Hematopoietic multipotent progenitor cell (in vitro differentiated cells): Measurements from ENCODE around the gene MED12L. TPM values are rescaled to one million over a fixed set of nuclear protein-coding genes. Genes with fewer than 3 reads are reported as not detected.
"Not testable (repeated sequence)": the region's sequence is repeated elsewhere in the genome, so short reads cannot be mapped to it uniquely, and the experiment has no call there.

Experiments used
- DNase-seq, 3 donors: peaks; one replicate each; pipeline ENCODE4 v3.0.0-alpha.2; 2011 to 2015; ENCODE audit warnings: low read depth in 2 of 3, low spot score in 2 of 3
- total RNA-seq: library from RNA; depleted of rRNA; stranded (reverse); fragments of >200 nt; gene quantifications from one replicate; pipeline ENCODE4 v1.2.3, GENCODE V29; 2012

MED12L gene
- total RNA-seq, 1 donor = 47.9 TPM

- no peak for DNase-seq
These were observed 271.5 kb downstream of the MED12L start for GRCh38 chr3:151356794-151357462.

GRCh38 chr3:151357463-151357850 lies 272.0 kb downstream of the MED12L start:
- DNase-seq = no peak

- DNase-seq = no peak
These were observed 277.3 kb downstream of the MED12L start for GRCh38 chr3:151362751-151363174.

DNA sequence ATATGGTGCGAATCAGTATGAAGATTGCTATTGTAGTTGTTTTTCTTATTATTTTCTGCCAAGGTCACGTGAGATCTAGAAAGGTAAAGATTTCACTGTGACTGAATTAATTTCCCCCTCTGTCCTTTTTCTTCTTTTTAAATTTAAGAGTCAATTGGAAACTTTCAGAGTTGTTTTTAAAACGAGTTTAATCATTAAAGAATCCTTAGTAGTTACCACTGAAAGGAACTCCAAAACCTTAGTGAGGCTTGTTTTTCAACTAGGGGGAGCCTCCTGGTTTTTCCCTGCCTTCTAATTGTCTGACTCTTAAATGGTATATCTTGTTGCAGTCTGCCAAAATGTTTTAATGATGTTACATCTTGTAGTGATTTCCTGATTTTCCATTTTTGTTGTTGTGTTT lies 281.5 kb downstream of the MED12L start:
- no peak for DNase-seq

DNA sequence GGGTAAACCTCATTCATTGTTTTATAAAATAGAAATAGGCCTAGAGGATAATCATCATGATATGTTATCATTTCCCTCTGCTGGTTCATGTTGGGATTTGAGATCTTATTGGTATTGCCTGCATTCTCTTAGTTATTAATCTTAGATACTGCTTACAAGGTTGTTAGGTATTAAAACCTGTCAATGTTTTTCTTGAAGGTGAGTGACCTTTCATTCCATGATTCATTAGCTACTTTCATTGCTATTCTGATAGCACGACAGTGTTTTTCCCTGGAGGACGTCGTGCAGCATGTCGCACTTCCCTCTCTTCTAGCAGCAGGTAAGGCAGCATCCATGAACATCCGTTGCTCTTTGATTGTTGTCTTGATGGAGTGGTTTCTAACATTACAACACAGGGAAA lies 282.0 kb downstream of the MED12L start:
- DNase-seq = no peak

DNA sequence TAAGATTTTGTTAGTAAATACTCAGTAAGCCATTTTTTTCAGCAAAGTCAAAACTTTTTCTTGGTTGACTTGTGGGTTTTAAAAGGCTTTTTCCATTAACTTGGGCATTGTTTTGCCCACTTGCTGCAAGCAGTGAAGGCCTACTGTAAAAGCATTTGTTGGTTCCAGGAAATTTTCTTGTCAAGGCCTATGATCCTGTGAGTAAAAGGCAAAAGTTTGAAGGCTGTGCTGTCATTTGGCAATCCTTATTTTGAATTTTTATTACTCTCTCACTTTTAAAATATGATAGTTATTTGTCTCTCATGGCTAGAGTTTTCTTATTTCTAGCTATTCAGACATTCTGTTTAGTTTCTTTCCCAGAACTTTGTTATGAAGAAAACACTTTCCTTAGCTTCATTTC lies 286.1 kb downstream of the MED12L start:
- no peak for DNase-seq

- DNase-seq = no peak
These were observed 286.8 kb downstream of the MED12L start for GRCh38 chr3:151372063-151372820.

GRCh38 chr3:151377768-151378385 lies 292.4 kb downstream of the MED12L start:
- DNase-seq = no peak

DNA sequence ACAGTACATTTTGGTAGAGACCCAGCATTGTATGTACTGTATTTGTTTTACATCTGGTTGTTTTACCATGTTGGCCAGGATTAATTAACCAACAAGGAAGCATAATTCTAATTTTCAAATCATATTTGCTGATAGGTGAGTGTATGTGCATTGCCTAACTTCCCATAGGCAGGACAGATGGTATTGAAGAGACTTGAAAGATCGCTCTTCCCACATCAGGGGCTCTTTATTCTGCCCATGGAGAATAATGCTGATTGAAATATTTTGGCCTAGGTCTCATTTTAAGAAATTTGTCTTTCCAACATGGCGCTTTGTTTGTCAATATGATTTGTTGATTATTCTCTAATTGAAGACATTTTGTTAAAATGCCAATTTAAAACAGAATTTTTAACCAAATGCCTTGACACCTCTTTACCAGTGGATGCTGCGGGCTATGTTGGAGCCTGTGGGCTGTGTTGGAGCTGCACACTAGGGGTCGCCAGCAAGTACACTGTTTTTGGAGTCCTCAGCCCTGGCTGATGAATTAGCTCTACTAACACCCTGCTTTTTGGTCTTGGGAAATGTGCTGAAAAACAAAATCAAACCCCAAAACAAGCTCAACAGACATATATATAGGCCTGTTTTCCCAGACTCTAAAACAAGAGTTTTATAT lies 293.7 kb downstream of the MED12L start:
- peak in 2 of 3 donors; percentile 29 to 57 for DNase-seq

DNA sequence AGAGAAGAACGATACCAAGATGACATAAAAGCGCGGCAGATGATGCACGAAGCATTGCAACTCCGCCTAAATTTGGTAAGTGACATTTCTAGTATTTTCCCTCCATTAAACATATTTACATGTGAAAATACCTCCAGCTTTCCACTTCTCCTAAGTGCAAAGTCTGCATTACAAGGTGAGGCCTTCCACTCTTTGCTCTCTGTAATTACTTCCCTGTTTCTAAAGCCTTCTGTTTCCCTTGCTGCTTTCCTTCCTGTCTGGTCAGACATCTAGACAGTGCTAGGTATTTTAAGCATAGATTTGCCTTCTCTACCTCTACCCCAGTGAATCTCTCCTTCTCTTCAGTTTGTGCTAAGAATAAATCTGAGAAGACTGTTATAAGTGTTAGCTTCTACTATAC lies 297.2 kb downstream of the MED12L start:
- peak in 1 of 3 donors; percentile 34 for DNase-seq

DNA sequence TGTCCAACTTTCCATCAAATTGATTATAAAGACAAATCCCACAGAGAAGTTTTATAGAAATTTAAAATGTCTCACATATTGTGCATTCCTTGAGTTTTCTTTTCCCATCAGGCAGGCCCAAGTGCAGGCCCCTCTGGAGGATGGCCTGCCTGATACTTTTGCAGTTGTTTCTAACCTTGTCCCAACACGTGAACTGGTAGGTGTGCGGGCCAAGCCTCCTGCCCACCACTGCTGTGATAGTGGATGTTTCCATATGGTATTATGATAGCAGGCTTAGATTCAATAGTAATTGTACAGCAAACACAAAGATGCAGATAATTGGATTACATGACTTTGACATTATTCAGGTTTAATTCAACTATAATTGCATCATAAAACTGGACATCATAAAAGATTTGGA lies 297.6 kb downstream of the MED12L start:
- DNase-seq = no peak

DNA sequence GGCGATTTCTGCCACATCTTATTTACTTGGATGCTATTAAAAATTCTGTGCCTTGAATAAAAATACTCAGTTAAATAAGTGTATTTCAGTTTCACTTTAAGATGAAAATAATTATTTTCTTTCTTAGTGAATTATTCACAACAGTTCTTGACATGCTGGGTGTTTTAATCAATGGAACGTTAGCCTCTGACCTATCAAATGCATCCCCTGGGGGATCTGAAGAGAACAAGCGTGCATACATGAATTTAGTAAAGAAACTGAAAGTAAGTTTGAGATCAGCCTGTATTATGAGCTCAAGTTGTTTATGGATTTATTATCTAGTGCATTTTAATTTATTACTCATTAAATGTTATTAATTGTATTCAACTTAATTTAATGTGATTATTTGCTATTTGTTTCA lies 298.5 kb downstream of the MED12L start:
- DNase-seq = peak in 1 of 3 donors; percentile 12

DNA sequence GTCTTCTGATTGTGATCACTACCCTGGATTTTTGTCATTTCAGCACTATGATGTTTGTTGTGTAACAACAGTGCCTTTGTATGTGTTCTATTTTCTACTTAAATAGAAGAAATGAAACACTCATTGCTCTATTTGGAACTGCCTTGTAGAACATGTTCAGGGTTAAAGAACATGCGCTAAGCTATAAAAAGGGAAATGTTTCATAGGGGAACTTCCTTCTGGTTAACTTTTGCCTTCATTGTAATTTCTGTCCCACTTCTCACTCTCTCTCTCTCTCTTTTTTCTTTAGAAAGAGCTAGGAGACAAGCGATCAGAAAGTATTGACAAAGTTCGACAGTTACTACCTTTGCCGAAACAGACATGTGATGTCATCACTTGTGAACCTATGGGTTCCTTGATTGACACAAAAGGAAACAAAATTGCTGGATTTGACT lies 299.3 kb downstream of the MED12L start, which contains the start of gene P2RY12:
Gene P2RY12 (minus strand): TSS at position 13 of the 434 bp plus-strand sequence. CDS start 45,908 bp downstream, outside the sequence.
- DNase-seq = peak in 1 of 3 donors; percentile 14

GRCh38 chr3:151386056-151386455 lies 300.6 kb downstream of the MED12L start:
- DNase-seq = no peak

DNA sequence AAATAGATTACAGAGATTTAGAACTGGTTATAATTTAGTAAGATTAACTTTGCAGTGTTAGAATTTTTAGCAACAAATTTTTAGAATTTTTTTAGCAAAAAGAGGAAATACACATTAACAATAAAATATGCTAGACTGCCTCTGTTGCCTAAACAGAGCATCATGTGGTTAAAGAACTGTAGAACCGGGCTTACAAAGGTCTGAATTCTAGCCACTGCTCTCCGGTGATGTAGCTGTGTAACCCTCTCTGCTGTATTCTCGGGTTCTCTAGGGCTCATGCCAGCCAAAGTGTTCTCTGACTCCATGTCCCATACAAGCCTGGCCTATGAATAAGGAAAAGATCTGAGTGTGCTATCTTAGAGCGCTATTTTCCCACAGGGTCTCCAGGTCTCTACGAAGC lies 302.0 kb downstream of the MED12L start:
- DNase-seq = no peak

- DNase-seq = no peak
These were observed 302.4 kb downstream of the MED12L start for GRCh38 chr3:151387842-151388241.

- no peak for DNase-seq
These were observed 306.3 kb downstream of the MED12L start for GRCh38 chr3:151391720-151392119.

GRCh38 chr3:151392191-151392590 lies 306.7 kb downstream of the MED12L start:
- not testable (repeated sequence) for DNase-seq

GRCh38 chr3:151393146-151393830 lies 307.8 kb downstream of the MED12L start:
- no peak for DNase-seq

DNA sequence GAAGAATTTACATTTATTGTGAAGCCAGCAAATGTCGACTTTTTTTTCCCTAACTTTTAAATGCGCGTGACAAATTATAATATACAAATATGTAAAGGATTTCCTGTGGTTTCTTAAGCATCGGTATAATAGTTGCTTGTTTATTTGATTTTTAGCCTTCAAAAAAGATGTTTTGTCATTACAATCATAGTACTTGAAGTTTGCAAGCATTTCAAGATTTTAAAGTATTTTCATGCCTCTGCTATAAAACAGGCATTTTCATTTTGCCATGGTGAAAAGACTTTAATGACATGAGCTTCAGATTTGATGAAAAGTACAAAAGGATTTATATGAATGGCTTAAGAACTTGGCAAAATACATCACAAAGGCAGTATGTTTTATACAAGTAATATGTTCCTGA lies 308.5 kb downstream of the MED12L start:
- no peak for DNase-seq
